Measurements from ENCODE around the gene ZACN.

The ZACN gene

DNA sequence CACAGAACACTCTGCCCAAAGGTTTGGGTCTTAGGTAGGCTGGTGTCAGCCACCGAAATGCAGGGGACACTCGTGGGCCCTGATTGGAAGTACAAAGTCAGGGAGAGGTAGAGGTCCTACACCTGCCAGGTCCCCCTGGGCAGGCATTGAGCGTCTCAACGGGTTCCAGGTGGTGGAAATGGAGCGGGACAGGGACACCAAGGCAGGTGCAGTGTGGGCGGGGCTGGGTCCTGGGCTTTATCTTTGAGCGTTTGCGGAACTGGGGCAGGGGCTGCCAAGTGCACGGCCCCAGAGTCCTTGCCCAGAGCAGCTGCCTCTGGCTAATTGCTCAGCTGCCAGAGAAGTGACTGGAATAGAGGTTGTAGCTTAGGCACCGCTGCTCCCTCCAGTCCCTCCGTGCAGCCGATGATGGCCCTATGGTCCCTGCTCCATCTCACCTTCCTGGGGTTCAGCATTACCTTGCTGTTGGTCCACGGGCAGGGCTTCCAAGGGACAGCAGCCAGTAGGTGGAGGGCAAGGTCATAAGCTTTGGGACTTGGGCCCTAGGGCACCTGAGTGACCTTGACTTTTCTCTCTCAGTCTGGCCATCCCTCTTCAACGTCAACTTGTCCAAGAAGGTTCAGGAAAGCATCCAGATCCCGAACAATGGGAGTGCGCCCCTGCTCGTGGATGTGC, at the start of gene ZACN:
ZACN (plus strand) TSS at position 323 of the 675 bp plus-strand sequence; CDS start at position 406, 83 bp downstream.
- no peak for DNase-seq (ENCODE audit: low read depth)
- H3K4me3 ChIP-seq (ENCODE audit: control insufficient read depth, low read depth, low read length) = no peak within 1 kb of the TSS
- TF ChIP-seq CTCF (IDR thresholded peaks at IDR 0.05; ENCODE audit: control insufficient read depth, insufficient read depth, low read depth, low read length, missing control alignments) = no peak

- H3K4me3 ChIP-seq (ENCODE audit: control insufficient read depth, low read depth, low read length) = no peak overlapping the region
- DNase-seq (ENCODE audit: low read depth) = no peak
- TF ChIP-seq CTCF (IDR thresholded peaks at IDR 0.05; ENCODE audit: control insufficient read depth, insufficient read depth, low read depth, low read length, missing control alignments) = no peak
Measured at GRCh38 chr17:76032073-76032779, 46.8 kb upstream of the ZACN start.

DNA sequence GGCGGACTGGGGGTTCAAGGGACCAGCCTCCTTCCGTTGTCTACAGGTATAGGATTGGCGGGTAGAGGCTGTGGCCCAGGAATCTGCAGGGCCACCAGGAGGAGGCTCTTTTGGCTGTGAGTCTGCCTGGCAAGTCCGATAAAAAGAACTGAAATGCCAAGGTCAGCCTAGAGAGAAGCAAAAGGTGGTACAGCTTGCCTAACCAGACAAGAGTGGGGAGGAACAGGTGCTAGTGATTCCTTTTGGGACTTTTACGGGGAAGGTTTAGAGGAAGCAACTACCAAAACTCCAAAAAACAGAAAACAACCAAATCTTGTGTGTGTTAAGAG, 46.2 kb upstream of the ZACN start:
- DNase-seq (ENCODE audit: low read depth) = no peak
- H3K4me3 ChIP-seq (ENCODE audit: control insufficient read depth, low read depth, low read length) = no peak overlapping the region
- no peak for TF ChIP-seq CTCF (IDR thresholded peaks at IDR 0.05; ENCODE audit: control insufficient read depth, insufficient read depth, low read depth, low read length, missing control alignments)

DNA sequence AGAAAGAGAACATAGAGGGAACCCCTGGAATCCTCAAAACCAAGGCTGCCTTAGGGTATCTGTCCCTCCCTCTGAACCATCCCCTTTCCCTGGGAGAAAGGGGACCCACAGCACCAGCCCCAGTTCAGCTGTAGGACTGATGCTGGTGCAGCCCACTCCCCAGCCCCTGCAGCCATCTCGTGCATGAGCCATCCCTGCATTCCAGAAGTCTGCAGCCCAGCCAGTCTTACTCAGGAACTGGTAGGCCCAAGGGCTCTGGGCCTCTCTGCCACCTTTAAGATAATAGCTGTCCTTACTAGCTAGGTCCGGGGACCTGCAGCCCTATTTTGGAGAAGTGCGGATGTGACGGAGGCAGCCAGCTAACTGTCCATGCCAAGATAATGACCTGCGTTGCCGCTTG, 45.8 kb upstream of the ZACN start:
- no peak for DNase-seq (ENCODE audit: low read depth)
- TF ChIP-seq CTCF (IDR thresholded peaks at IDR 0.05; ENCODE audit: control insufficient read depth, insufficient read depth, low read depth, low read length, missing control alignments) = no peak
- no peak overlapping the region for H3K4me3 ChIP-seq (ENCODE audit: control insufficient read depth, low read depth, low read length)

GRCh38 chr17:76034428-76035350, 44.3 kb upstream of the ZACN start:
- no peak for TF ChIP-seq CTCF (IDR thresholded peaks at IDR 0.05; ENCODE audit: control insufficient read depth, insufficient read depth, low read depth, low read length, missing control alignments)
- H3K4me3 ChIP-seq (ENCODE audit: control insufficient read depth, low read depth, low read length) = no peak overlapping the region
- DNase-seq (ENCODE audit: low read depth) = no peak

DNA sequence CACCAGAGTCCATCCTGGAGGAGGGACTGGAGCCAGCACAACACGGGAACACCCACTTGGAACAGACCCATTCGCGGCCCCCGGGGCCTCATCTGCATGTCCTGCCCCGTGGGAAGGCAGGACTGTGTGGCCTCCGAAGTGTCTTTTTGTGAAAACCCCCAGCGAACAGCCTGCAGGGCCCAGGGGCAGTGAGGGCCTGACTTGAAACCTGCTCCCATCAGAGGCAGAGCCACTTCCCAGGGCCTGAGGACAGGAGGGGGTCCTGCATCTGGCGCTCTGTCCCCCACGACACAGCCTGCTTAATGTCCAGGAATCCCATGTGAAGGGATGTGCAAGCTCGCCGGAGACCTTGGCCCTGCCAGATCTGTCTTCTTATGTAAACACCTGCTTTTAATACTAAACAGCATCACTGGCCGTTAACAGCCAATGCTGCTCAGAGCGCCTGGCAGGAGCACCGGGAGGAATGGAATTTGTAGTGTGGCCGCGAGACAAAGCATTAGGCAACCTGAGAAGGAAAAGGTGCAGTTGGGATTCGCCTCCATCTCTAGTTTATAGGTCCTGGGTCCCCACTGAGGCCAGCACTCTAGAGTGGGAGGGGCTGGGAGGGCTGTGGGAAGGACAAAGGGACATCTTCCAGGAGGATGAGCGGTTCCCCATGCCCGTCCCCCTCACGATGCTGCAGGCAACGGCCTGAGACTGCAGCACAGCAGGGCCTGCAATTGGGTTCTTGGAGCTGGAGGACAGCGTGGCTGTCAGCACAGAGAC, 42.3 kb upstream of the ZACN start:
- no peak for TF ChIP-seq CTCF (IDR thresholded peaks at IDR 0.05; ENCODE audit: control insufficient read depth, insufficient read depth, low read depth, low read length, missing control alignments)
- no peak for DNase-seq (ENCODE audit: low read depth)
- no peak overlapping the region for H3K4me3 ChIP-seq (ENCODE audit: control insufficient read depth, low read depth, low read length)
